Measurements from ENCODE around the gene NCCRP1. TPM values are rescaled to one million over a fixed set of nuclear protein-coding genes. Genes with fewer than 3 reads are reported as not detected.
A peak's percentile ranks its signal among the peaks of the same experiment; 100 is the strongest.

Gene NCCRP1
- total and polyA plus RNA-seq, 4 donors: 0.05 to 0.97 (median 0.17) TPM

DNA sequence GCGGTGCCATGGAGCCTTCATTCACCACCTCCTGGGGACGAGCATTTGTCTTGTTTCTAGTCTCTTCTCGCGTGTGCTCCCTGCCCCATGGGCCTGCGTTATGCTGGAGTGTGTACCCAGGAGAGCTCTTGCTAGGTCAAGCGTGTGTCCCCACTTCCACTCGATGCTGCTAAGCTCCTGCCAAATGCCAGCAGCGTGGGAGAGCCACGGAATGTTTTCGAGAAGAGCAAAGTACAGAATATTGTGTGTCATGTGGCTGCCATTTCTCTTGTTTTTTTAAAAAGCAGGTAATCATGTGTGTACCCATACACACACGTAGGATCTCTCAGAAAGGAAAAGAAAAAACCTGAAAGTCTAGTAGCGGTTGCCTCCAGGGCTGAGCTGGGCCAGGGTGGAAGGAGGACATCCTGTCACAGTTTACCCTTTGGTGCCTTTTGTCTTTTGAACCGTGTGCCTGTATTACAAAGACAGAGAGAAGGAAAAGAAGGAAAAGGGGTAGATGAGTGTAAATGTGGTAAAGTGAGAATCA lies 42.6 kb upstream of the NCCRP1 start:
- no peak overlapping the region for H3K9ac ChIP-seq (ENCODE audit: insufficient read depth in 1 of 2, low read length in 2 of 2)
- peaks cover 0 to 1% (median under 1%) of the 10 kb centered on the region in 4 donors for H3K36me3 ChIP-seq (ENCODE audit: control insufficient read depth in 4 of 4, insufficient read depth in 4 of 4, low read length in 4 of 4)
- ATAC-seq (ENCODE audit: insufficient read depth, low FRiP score): no peak
- TF ChIP-seq, protein P1, sequence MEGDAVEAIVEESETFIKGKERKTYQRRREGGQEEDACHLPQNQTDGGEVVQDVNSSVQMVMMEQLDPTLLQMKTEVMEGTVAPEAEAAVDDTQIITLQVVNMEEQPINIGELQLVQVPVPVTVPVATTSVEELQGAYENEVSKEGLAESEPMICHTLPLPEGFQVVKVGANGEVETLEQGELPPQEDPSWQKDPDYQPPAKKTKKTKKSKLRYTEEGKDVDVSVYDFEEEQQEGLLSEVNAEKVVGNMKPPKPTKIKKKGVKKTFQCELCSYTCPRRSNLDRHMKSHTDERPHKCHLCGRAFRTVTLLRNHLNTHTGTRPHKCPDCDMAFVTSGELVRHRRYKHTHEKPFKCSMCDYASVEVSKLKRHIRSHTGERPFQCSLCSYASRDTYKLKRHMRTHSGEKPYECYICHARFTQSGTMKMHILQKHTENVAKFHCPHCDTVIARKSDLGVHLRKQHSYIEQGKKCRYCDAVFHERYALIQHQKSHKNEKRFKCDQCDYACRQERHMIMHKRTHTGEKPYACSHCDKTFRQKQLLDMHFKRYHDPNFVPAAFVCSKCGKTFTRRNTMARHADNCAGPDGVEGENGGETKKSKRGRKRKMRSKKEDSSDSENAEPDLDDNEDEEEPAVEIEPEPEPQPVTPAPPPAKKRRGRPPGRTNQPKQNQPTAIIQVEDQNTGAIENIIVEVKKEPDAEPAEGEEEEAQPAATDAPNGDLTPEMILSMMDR (IDR thresholded peaks at IDR 0.05; ENCODE audit: control extremely low read depth, extremely low read depth): no peak
- H3K4me1 ChIP-seq (ENCODE audit: control insufficient read depth in 5 of 5, insufficient read depth in 5 of 5, low read length in 5 of 5): peaks cover 0 to 39% (median 32%) of the 10 kb centered on the region in 5 donors
- no peaks in the 10 kb centered on the region for H3K9me3 ChIP-seq (ENCODE audit: control insufficient read depth in 4 of 4, insufficient read depth in 3 of 4, low read length in 3 of 4)
- H3K27ac ChIP-seq (ENCODE audit: low read depth in 1 of 2, low read length in 1 of 2): peak overlapping the region in 1 of 2 donors; percentile 2
- no peak overlapping the region for H3K4me3 ChIP-seq
- no peaks in the 10 kb centered on the region for H3K27me3 ChIP-seq (ENCODE audit: control insufficient read depth in 3 of 3, insufficient read depth in 3 of 3, low read length in 2 of 3)
- WGBS, 2 donors: 63 to 84% methylated on average over 13 of the region's 13 CpGs
- no peak for DNase-seq

DNA sequence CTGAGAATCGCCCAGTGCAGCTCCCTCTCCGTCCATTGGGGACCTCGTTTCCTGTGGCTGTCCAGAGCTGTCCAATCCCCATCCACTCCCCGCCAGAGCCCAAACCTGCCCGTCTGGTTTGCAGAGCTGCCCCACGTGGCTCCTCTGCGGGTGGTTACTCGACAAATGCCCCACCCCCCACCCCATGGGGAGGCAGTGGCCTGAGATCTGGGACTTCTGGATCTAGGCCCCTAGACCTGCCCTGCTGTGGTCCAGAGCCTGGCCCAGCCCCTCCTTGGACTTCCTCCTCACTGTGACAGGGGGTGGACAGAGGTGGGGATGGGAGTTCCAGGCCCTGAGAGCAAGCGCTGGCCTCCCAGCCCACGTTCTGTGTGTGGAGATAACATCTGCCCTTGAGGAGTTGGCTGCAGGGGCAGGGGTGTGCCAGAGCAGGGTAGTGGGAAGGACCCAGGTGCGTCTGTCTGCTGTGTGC lies 42.1 kb upstream of the NCCRP1 start:
- H3K9me3 ChIP-seq (ENCODE audit: control insufficient read depth in 4 of 4, insufficient read depth in 3 of 4, low read length in 3 of 4): no peaks in the 10 kb centered on the region
- H3K36me3 ChIP-seq (ENCODE audit: control insufficient read depth in 4 of 4, insufficient read depth in 4 of 4, low read length in 4 of 4): no peaks in the 10 kb centered on the region
- H3K4me3 ChIP-seq: no peak overlapping the region
- H3K27me3 ChIP-seq (ENCODE audit: control insufficient read depth in 3 of 3, insufficient read depth in 3 of 3, low read length in 2 of 3): no peaks in the 10 kb centered on the region
- TF ChIP-seq, protein P1 (IDR thresholded peaks at IDR 0.05; ENCODE audit: control extremely low read depth, extremely low read depth): no peak
- H3K27ac ChIP-seq (ENCODE audit: low read depth in 1 of 2, low read length in 1 of 2): peak overlapping the region in 1 of 2 donors; percentile 2
- peaks cover 0 to 41% (median 32%) of the 10 kb centered on the region in 5 donors for H3K4me1 ChIP-seq (ENCODE audit: control insufficient read depth in 5 of 5, insufficient read depth in 5 of 5, low read length in 5 of 5)
- ATAC-seq (ENCODE audit: insufficient read depth, low FRiP score): peak; percentile 5
- no peak overlapping the region for H3K9ac ChIP-seq (ENCODE audit: insufficient read depth in 1 of 2, low read length in 2 of 2)
- DNase-seq: peak; percentile 50 to 73 (median 65)
- WGBS, 2 donors: 52 to 67% methylated on average over 11 of the region's 11 CpGs

DNA sequence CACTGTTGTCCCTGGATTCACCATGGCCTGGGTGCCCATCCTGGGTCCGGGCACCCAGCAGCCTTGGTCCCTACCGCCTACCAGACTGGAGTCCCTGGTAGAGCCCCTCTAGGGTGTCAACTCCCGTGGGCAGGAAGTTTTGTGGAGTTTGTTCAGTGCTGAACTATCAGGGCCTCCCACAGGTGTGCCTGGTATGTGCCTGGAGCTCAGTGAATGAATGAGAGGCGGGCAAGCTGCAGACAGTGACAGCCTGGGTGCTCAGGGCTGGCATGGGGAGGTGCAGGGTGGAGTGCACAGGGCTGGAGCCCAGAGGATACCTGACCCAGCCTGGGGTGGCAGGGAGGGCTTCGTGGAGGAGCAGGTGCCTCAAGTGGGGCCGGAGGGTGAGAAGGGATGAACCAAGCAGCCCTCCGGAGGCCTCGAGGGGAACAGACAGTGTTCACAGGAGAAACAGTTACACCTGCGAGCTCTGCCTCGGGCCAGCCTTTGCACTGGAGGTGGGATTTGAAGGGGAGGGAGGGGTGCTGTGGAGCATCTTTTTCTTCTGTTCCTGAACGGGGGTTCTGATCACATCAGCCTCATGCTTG lies 41.6 kb upstream of the NCCRP1 start:
- ATAC-seq (ENCODE audit: insufficient read depth, low FRiP score) (no peak), DNase-seq (no peak)
- Histone ChIP-seq H3K27ac (ENCODE audit: low read depth in 1 of 2, low read length in 1 of 2) (peak overlapping the region in 1 of 2 donors; percentile 14), H3K27me3 (ENCODE audit: control insufficient read depth in 3 of 3, insufficient read depth in 3 of 3, low read length in 2 of 3) (no peaks in the 10 kb centered on the region), H3K36me3 (ENCODE audit: control insufficient read depth in 4 of 4, insufficient read depth in 4 of 4, low read length in 4 of 4) (no peaks in the 10 kb centered on the region), H3K9me3 (ENCODE audit: control insufficient read depth in 4 of 4, insufficient read depth in 3 of 4, low read length in 3 of 4) (no peaks in the 10 kb centered on the region), H3K4me3 (no peak overlapping the region), H3K4me1 (ENCODE audit: control insufficient read depth in 5 of 5, insufficient read depth in 5 of 5, low read length in 5 of 5) (peaks cover 0 to 46% (median 34%) of the 10 kb centered on the region in 5 donors), H3K9ac (ENCODE audit: insufficient read depth in 1 of 2, low read length in 2 of 2) (no peak overlapping the region)
- TF ChIP-seq, protein P1 (IDR thresholded peaks at IDR 0.05; ENCODE audit: control extremely low read depth, extremely low read depth): no peak
- 79 to 83% methylated on average over 11 of the region's 11 CpGs for WGBS, 2 donors
